ENCODE results near the gene NOD1.

GRCh38 chr7:30450240-30450982, 28.2 kb downstream of the NOD1 start:
- TF ChIP-seq KLF9 (tag by site-specific recombination; IDR thresholded peaks at IDR 0.05; ENCODE audit: low read depth) (no peak), CTCF (tag by site-specific recombination; IDR thresholded peaks at IDR 0.05) (no peak), ELK4 (IDR thresholded peaks at IDR 0.05; ENCODE audit: borderline replicate concordance, low read depth, low read length) (no peak), PATZ1 (tag by site-specific recombination; IDR thresholded peaks at IDR 0.05) (no peak), AEBP2 (tag by site-specific recombination; IDR thresholded peaks at IDR 0.05; ENCODE audit: borderline replicate concordance) (no peak), ZFP37 (tag by site-specific recombination; IDR thresholded peaks at IDR 0.05) (no peak), ZBTB7A (tag by site-specific recombination; IDR thresholded peaks at IDR 0.05; ENCODE audit: low read depth) (no peak), YY1 (tag by site-specific recombination; IDR thresholded peaks at IDR 0.05) (no peak), ZNF76 (tag by site-specific recombination; IDR thresholded peaks at IDR 0.05; ENCODE audit: borderline replicate concordance, low read depth) (no peak), ZNF580 (tag by site-specific recombination; IDR thresholded peaks at IDR 0.05) (no peak), ZNF133 (tag by site-specific recombination; IDR thresholded peaks at IDR 0.05) (no peak), ZNF549 (tag by site-specific recombination; IDR thresholded peaks at IDR 0.05) (no peak)

Measured in HEK293 (cell line).